GM21825 (cell line): ENCODE data around the gene CEACAM1.
"Not testable (repeated sequence)": the region's sequence is repeated elsewhere in the genome, so short reads cannot be mapped to it uniquely, and the experiment has no call there.

Experiments used
- ATAC-seq: cut with Tn5 transposase; IDR thresholded peaks from one replicate; pipeline ENCODE4 v1.9.1; 2021; ENCODE audit warnings: mild to moderate bottlenecking, moderate library complexity; ENCODE audit not compliant: unreplicated experiment

The CEACAM1 gene

GRCh38 chr19:42477933-42478332 is 50.3 kb downstream of the CEACAM1 start:
- no peak for ATAC-seq

- no peak for ATAC-seq
Observed at GRCh38 chr19:42477117-42477516, 51.2 kb downstream of the CEACAM1 start.

- no peak for ATAC-seq
Observed at GRCh38 chr19:42475366-42475765, 52.9 kb downstream of the CEACAM1 start.

- ATAC-seq = no peak
Observed at GRCh38 chr19:42474743-42475142, 53.5 kb downstream of the CEACAM1 start.

GRCh38 chr19:42473686-42474085 is 54.6 kb downstream of the CEACAM1 start:
- ATAC-seq = no peak

- ATAC-seq = no peak
Observed at GRCh38 chr19:42472402-42473147, 55.7 kb downstream of the CEACAM1 start.

- no peak for ATAC-seq
Observed at GRCh38 chr19:42471554-42472249, 56.6 kb downstream of the CEACAM1 start.

- no peak for ATAC-seq
Observed at GRCh38 chr19:42469311-42470235, 58.7 kb downstream of the CEACAM1 start.

- no peak for ATAC-seq
Observed at GRCh38 chr19:42468273-42468796, 59.9 kb downstream of the CEACAM1 start.

GRCh38 chr19:42467183-42467760 is 61.0 kb downstream of the CEACAM1 start:
- ATAC-seq = no peak

GRCh38 chr19:42466521-42467182 is 61.6 kb downstream of the CEACAM1 start:
- ATAC-seq = no peak

GRCh38 chr19:42465827-42466280 is 62.4 kb downstream of the CEACAM1 start:
- no peak for ATAC-seq

- ATAC-seq = no peak
Observed at GRCh38 chr19:42461700-42462324, 66.5 kb downstream of the CEACAM1 start.

- ATAC-seq = not testable (repeated sequence)
Observed at GRCh38 chr19:42461231-42461630, 67.0 kb downstream of the CEACAM1 start.

- no peak for ATAC-seq
Observed at GRCh38 chr19:42459926-42460325, 68.4 kb downstream of the CEACAM1 start.
